ENCODE data around the gene C16orf78. TPM values are rescaled to one million over a fixed set of nuclear protein-coding genes. Genes with fewer than 3 reads are reported as not detected.

C16orf78 gene
- total RNA-seq, 1 experiment from 2014 or later = not detected

DNA sequence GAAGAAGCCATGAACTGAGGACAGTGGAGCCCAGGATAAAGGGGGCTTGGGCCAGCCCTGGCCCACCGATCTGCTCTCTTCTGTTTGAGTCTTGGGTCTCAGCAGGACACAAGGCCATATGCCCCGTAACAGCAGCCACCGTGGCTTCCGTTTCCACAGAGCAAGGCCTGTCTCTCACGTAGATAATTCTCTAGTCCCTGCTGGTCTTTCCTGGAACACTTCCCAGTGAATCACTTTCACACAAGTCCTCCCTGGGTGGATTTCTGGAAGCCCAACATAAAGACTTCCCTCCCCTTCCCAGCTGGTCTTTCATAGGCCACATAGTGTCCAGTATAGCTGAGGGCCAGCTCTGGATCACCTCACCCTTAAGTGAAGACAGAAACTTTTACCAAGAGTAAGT, 19.9 kb upstream of the C16orf78 start:
- Mint-ChIP-seq H3K4me3 (ENCODE audit: low read depth, unreplicated experiment) (no peak overlapping the region), H3K27ac (ENCODE audit: unreplicated experiment) (no peak overlapping the region), H3K4me1 (ENCODE audit: low read depth, unreplicated experiment) (no peaks in the 10 kb centered on the region), H3K36me3 (ENCODE audit: insufficient read depth, unreplicated experiment) (no peaks in the 10 kb centered on the region), H3K9me3 (ENCODE audit: low read depth, unreplicated experiment) (no peaks in the 10 kb centered on the region), H3K27me3 (ENCODE audit: unreplicated experiment) (peaks cover 77% of the 10 kb centered on the region)
- no TSS peak for BruUV-seq (replicated peaks)
- intact Hi-C loops (cut with micrococcal nuclease; ENCODE audit: unreplicated experiment) = no loop called here
- TF ChIP-seq, protein P1, sequence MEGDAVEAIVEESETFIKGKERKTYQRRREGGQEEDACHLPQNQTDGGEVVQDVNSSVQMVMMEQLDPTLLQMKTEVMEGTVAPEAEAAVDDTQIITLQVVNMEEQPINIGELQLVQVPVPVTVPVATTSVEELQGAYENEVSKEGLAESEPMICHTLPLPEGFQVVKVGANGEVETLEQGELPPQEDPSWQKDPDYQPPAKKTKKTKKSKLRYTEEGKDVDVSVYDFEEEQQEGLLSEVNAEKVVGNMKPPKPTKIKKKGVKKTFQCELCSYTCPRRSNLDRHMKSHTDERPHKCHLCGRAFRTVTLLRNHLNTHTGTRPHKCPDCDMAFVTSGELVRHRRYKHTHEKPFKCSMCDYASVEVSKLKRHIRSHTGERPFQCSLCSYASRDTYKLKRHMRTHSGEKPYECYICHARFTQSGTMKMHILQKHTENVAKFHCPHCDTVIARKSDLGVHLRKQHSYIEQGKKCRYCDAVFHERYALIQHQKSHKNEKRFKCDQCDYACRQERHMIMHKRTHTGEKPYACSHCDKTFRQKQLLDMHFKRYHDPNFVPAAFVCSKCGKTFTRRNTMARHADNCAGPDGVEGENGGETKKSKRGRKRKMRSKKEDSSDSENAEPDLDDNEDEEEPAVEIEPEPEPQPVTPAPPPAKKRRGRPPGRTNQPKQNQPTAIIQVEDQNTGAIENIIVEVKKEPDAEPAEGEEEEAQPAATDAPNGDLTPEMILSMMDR (IDR thresholded peaks at IDR 0.05; ENCODE audit: unreplicated experiment) = no peak
- CTCF ChIA-PET = no interaction called here
- no peak for DNase-seq

DNA sequence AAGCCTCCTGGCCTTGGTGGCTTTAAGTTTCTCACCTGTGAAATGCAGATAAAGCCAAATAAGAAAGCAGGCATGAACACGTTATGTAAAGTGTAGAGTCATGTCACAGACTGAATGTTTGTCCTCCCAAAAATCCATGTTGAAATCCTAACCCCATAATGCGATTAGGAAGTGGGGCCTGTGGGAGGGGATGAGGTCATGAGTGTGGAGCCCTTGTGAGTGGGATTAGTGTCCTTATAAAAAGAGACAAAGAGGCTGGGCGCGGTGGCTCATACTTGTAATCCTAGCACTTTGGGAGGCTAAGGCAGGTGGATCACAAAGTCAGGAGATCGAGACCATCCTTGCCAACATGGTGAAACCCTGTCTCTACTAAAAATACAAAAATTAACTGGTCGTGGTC, 19.5 kb upstream of the C16orf78 start:
- Mint-ChIP-seq H3K36me3 (ENCODE audit: insufficient read depth, unreplicated experiment) (no peaks in the 10 kb centered on the region), H3K9me3 (ENCODE audit: low read depth, unreplicated experiment) (no peaks in the 10 kb centered on the region), H3K27ac (ENCODE audit: unreplicated experiment) (no peak overlapping the region), H3K4me3 (ENCODE audit: low read depth, unreplicated experiment) (no peak overlapping the region), H3K27me3 (ENCODE audit: unreplicated experiment) (peaks cover 77% of the 10 kb centered on the region), H3K4me1 (ENCODE audit: low read depth, unreplicated experiment) (no peaks in the 10 kb centered on the region)
- TF ChIP-seq, protein P1 (IDR thresholded peaks at IDR 0.05; ENCODE audit: unreplicated experiment) = no peak
- intact Hi-C loops (cut with micrococcal nuclease; ENCODE audit: unreplicated experiment) = no loop called here
- no peak for DNase-seq
- CTCF ChIA-PET = no interaction called here
- BruUV-seq (replicated peaks) = no TSS peak

DNA sequence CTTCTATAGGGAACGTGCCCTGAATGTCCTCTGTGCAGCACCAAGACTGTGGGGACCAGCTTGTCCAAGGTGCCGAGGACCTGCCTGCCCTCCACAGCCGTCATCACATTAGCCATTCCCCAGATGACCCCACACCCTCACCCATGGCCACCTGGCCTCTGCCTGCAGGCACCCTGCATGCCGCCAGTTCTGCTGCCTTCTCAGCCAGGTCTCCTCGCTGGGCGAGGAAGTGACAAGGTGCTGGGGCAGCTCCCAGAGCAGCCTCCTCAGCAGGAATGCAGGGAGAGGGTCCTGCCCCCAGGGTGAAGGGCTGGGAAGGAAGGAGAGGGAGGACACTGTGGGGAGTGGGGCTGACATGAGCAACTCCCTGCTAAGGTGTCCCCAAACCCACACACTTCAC, 18.6 kb upstream of the C16orf78 start:
- DNase-seq = no peak
- no peaks in the 10 kb centered on the region for H3K9me3 Mint-ChIP-seq (ENCODE audit: low read depth, unreplicated experiment)
- TF ChIP-seq, protein P1 (IDR thresholded peaks at IDR 0.05; ENCODE audit: unreplicated experiment) = no peak
- no TSS peak for BruUV-seq (replicated peaks)
- H3K27me3 Mint-ChIP-seq (ENCODE audit: unreplicated experiment) = peaks cover 75% of the 10 kb centered on the region
- CTCF ChIA-PET = interaction anchor here (0.7 kb wide), 1 partner anchor 237 kb away, joined by 3 read pairs; no protein-coding TSS in a partner anchor
- H3K4me3 Mint-ChIP-seq (ENCODE audit: low read depth, unreplicated experiment) = no peak overlapping the region
- H3K4me1 Mint-ChIP-seq (ENCODE audit: low read depth, unreplicated experiment) = no peaks in the 10 kb centered on the region
- intact Hi-C loops (cut with micrococcal nuclease; ENCODE audit: unreplicated experiment) = no loop called here
- no peaks in the 10 kb centered on the region for H3K36me3 Mint-ChIP-seq (ENCODE audit: insufficient read depth, unreplicated experiment)
- H3K27ac Mint-ChIP-seq (ENCODE audit: unreplicated experiment) = no peak overlapping the region

DNA sequence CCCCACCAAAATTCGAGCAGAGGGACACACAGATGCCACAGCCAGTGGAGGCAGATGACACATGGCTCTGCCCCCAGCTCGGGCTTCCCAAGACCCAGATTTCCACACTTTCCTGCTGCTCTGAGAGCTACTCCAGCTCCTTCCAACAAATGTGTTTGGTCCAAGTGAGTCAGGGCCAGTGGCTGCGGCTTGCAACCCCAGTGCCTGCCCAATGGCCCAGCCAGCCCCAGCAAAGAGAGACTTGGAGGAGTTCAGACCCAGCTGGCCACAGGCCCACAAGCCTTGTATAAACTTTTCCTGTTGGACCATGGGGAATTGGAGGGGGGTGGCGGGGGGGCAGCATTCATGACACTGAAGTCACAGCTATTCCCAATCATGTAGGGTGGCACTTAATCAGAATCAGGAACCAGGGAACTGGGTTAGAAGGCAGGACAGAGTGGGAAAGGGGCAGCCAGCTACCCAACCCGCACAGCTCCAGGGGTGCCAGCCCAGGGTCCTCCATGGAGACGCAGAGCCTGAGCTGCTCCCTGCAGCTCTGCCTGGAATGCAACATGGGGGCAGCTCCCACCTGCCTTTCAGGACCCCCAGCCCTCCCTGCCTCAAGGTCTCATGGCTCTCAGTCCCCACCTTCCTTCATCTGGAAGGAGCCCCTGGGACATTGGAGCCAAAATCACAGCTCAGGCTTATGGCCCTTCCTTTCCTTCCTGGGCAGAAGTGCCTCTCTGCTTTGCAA, 17.5 kb upstream of the C16orf78 start:
- DNase-seq = no peak
- CTCF ChIA-PET = no interaction called here
- intact Hi-C loops (cut with micrococcal nuclease; ENCODE audit: unreplicated experiment) = no loop called here
- peaks cover 64% of the 10 kb centered on the region for H3K27me3 Mint-ChIP-seq (ENCODE audit: unreplicated experiment)
- TF ChIP-seq, protein P1 (IDR thresholded peaks at IDR 0.05; ENCODE audit: unreplicated experiment) = no peak
- no peak overlapping the region for H3K4me3 Mint-ChIP-seq (ENCODE audit: low read depth, unreplicated experiment)
- no peaks in the 10 kb centered on the region for H3K36me3 Mint-ChIP-seq (ENCODE audit: insufficient read depth, unreplicated experiment)
- no TSS peak for BruUV-seq (replicated peaks)
- H3K27ac Mint-ChIP-seq (ENCODE audit: unreplicated experiment) = no peak overlapping the region
- H3K9me3 Mint-ChIP-seq (ENCODE audit: low read depth, unreplicated experiment) = no peaks in the 10 kb centered on the region
- no peaks in the 10 kb centered on the region for H3K4me1 Mint-ChIP-seq (ENCODE audit: low read depth, unreplicated experiment)
